Activated T-cell treated with anti-CD3 and anti-CD28 coated beads, Interleukin-2, amount 50 U/mL, for 72 hours (primary cell): ENCODE data around the gene CD63. TPM values are rescaled to one million over a fixed set of nuclear protein-coding genes. Genes with fewer than 3 reads are reported as not detected.

Experiments
- ATAC-seq, 2 donors: fragments of 150-1000 bp; cut with Tn5 transposase; replicated peaks in 1 of 2; 2 replicates each; pipeline ENCODE4 v1.10.0; 2021; ENCODE audit warnings: moderate library complexity in 2 of 2, mild to moderate bottlenecking in 1 of 2
- DNase-seq, 2 donors: peaks; one replicate each; pipeline ENCODE4 v3.0.0; 2021 to 2022; ENCODE audit warnings: mixed read lengths in 1 of 2
- H3K27ac Mint-ChIP-seq: one replicate; pipeline ENCODE4 v1.8.0; 2022; ENCODE audit warnings: mild to moderate bottlenecking, moderate library complexity, mixed read lengths
- H3K27me3 Mint-ChIP-seq: one replicate; pipeline ENCODE4 v1.8.0; 2022; ENCODE audit warnings: low read depth, mixed read lengths
- H3K36me3 Mint-ChIP-seq, 2 donors: one replicate each; pipeline ENCODE4 v1.8.0; 2022; ENCODE audit warnings: mixed read lengths in 2 of 2, mild to moderate bottlenecking in 1 of 2; ENCODE audit not compliant: insufficient read depth in 2 of 2
- H3K4me1 Mint-ChIP-seq: one replicate; pipeline ENCODE4 v1.8.0; 2022; ENCODE audit warnings: low read depth, mixed read lengths
- H3K4me3 Mint-ChIP-seq, 2 donors: one replicate each; pipeline ENCODE4 v1.8.0; 2022; ENCODE audit warnings: mild to moderate bottlenecking in 2 of 2, mixed read lengths in 2 of 2, moderate library complexity in 2 of 2
- H3K9me3 Mint-ChIP-seq, 2 donors: one replicate each; pipeline ENCODE4 v1.8.0; 2022; ENCODE audit warnings: mixed read lengths in 2 of 2
- total RNA-seq, 2 donors: library from RNA; stranded (reverse); gene quantifications; one replicate each; pipeline ENCODE4 v1.2.3, GENCODE V29; 2022

CD63 gene
- total RNA-seq, 2 donors from 2014 or later, result 122 to 154 TPM

DNA sequence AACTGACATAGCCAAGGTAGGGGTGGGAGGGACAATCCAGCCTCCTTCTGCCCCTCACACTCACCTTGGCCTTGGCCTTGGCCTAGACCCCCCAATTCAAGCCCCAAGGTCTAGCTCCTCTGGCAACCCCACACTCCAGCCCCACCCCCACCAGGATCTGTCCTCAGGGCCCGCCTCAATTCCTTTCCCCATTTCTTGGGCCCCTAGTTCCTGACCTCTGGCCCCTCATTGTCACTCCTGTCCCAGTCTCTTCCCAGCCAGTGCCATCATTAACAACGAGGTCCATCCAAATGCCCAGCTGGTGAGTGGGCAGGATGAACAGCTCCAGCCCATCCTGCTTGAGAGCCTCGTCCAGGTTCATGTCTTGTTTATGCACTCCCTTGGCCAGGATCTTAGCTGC is 7.3 kb upstream of the CD63 start:
- Mint-ChIP-seq H3K9me3 (no peaks in the 10 kb centered on the region), H3K4me1 (peaks cover 17% of the 10 kb centered on the region), H3K4me3 (no peak overlapping the region), H3K27me3 (no peaks in the 10 kb centered on the region), H3K36me3 (no peaks in the 10 kb centered on the region), H3K27ac (no peak overlapping the region)
- DNase-seq (no peak), ATAC-seq (no peak)

DNA sequence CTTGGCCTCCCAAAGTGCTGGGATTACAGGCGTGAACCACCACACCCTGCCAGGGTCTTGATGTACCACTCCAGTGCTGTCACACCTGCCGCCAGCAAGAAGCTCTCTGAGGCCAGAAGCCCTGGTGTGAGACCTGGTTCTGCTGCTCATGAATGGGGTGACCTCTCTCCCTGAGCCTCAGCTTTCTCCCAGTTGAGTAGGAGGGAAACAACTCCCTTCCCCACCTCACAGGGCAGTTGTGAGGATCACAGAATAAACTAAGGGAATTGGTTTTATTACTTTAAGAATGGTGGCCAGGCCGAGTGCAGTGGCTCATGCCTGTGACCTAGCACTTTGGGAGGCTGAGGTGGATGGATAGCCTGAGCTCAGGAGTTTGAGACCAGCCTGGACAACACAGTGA is 5.8 kb upstream of the CD63 start:
- H3K27ac Mint-ChIP-seq, result no peak overlapping the region
- no peak overlapping the region for H3K4me3 Mint-ChIP-seq
- H3K4me1 Mint-ChIP-seq, result peaks cover 29% of the 10 kb centered on the region
- H3K27me3 Mint-ChIP-seq, result no peaks in the 10 kb centered on the region
- no peaks in the 10 kb centered on the region for H3K36me3 Mint-ChIP-seq
- ATAC-seq (no peak), DNase-seq (no peak)
- H3K9me3 Mint-ChIP-seq, result no peaks in the 10 kb centered on the region

DNA sequence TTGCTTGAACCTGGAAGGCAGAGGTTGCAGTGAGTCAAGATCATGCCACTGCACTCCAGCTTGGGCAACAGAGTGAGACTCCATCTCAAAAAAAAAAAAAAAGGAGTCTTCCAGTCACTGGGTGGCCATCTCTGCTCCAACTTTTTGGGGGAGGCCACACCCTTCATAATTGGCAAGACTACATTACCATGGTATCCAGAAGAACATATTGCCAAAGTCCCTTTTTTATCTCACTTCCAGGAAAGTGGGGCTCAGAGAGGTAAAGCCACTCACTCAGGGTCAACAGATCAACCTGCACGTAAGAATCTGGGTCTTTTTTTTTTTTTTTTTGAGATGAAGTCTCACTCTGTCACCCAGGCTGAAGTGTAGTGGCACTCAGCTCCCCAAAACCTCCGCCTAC is 5.0 kb upstream of the CD63 start:
- ATAC-seq (no peak), DNase-seq (no peak)
- H3K4me3 Mint-ChIP-seq, result no peak overlapping the region
- peaks cover 33% of the 10 kb centered on the region for H3K4me1 Mint-ChIP-seq
- H3K27me3 Mint-ChIP-seq, result no peaks in the 10 kb centered on the region
- no peaks in the 10 kb centered on the region for H3K36me3 Mint-ChIP-seq
- H3K27ac Mint-ChIP-seq, result no peak overlapping the region
- H3K9me3 Mint-ChIP-seq, result no peaks in the 10 kb centered on the region

DNA sequence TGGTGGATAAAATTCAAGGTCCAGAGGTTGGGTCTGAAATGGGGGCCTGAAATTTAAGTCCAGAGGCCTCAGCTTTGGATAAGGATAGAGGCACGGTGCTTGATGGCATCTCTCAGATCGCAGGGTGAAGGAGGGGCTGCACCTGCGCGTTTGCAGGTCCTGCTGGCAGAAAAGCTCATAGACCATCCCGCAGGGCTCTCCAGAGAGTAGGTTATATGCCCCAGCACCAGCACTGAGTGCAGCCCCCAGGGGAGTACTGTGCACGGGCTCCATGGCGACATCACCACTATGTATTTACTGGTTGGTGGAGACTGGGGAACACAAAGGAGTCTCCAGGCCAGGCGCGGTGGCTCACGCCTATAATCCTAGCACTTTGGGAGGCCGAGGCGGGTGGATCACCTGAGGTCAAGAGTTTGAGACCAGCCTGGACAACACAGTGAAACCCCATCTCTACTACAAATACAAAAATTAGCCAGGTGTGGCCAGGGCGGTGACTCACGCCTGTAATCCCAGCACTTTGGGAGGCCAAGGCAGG is 4.3 kb upstream of the CD63 start:
- Mint-ChIP-seq H3K4me1 (peaks cover 29% of the 10 kb centered on the region), H3K4me3 (no peak overlapping the region), H3K27ac (no peak overlapping the region), H3K27me3 (no peaks in the 10 kb centered on the region), H3K9me3 (no peaks in the 10 kb centered on the region), H3K36me3 (no peaks in the 10 kb centered on the region)
- ATAC-seq (no peak), DNase-seq (no peak)

DNA sequence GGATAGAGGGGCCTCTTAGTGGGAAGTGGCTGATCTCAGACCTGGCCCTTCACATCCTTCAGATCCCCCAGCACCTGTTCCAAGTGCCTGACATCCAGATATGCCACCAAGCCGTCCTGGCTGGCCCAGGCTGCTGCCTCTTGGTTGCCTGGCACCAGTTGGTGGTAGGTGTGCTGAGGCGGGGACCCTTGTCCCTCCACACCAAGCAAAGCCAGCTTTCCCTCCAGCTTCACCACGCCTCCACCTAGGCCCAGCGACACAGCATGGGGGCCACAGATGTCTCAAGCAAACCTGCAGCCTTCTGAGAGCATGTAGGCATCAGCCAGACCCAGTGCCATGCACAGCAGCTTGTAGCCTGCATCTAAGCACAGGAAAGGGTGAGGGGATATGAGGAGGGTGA is 3.5 kb upstream of the CD63 start:
- ATAC-seq, result no peak
- Mint-ChIP-seq H3K4me3 (no peak overlapping the region), H3K4me1 (peaks cover 27% of the 10 kb centered on the region), H3K27me3 (no peaks in the 10 kb centered on the region), H3K27ac (no peak overlapping the region), H3K9me3 (no peaks in the 10 kb centered on the region), H3K36me3 (no peaks in the 10 kb centered on the region)
- no peak for DNase-seq

DNA sequence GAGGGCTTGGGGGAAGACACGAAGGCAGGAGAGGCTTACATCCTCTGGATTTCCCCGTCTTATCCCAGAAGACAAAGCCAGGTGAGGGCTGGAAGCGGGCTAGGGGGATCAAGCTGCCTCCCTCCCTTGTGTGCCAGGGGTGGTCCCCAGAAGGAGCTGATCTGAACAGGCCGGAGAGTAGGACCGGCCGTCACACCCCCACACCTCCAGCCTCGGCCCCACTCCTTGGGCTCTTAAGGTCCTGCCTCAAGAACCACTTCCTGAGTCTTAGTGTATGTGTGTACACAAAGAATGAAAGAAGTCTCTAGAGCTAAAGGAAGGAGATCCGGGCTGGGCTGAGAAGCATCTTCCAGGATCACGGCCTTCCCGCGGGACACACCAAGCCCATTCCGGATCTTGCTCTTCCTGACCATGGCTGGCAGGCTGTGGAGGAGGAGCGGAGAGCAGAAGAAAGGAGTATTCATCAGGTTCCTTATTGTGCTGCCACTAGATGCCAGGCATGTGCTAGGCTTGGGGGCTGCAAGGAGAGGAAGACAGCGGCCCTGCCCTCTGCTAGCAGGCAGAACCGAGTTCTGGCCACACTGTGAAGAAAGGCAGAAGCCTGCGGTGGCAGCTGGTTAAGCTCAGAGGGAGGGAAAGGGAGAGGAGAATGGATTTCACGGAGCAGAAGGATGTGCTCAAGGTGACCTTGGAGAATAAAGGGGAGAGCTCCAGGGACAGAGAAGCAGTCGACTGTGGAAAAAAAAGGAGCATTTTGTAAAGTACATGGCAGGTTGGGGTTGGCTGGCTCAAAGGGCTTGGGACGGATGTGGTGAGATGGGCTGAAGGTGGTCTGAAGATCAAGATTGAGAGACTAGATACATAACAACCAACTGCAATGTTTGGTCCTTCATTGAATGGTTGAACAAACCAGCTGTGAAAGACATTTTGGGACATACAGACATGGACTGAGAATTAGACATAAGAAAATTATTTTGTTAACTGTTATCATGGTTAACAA is 1.3 kb upstream of the CD63 start:
- no peaks in the 10 kb centered on the region for H3K9me3 Mint-ChIP-seq
- peaks cover 36% of the 10 kb centered on the region for H3K4me1 Mint-ChIP-seq
- peak; percentile 54 to 56 for ATAC-seq
- peak overlapping the region; percentile 86 to 88 for H3K4me3 Mint-ChIP-seq
- peaks cover 0 to 2% of the 10 kb centered on the region in 2 donors for H3K36me3 Mint-ChIP-seq
- DNase-seq, result peak in 1 of 2 donors; percentile 45
- H3K27ac Mint-ChIP-seq, result peak overlapping the region; percentile 91
- no peaks in the 10 kb centered on the region for H3K27me3 Mint-ChIP-seq

DNA sequence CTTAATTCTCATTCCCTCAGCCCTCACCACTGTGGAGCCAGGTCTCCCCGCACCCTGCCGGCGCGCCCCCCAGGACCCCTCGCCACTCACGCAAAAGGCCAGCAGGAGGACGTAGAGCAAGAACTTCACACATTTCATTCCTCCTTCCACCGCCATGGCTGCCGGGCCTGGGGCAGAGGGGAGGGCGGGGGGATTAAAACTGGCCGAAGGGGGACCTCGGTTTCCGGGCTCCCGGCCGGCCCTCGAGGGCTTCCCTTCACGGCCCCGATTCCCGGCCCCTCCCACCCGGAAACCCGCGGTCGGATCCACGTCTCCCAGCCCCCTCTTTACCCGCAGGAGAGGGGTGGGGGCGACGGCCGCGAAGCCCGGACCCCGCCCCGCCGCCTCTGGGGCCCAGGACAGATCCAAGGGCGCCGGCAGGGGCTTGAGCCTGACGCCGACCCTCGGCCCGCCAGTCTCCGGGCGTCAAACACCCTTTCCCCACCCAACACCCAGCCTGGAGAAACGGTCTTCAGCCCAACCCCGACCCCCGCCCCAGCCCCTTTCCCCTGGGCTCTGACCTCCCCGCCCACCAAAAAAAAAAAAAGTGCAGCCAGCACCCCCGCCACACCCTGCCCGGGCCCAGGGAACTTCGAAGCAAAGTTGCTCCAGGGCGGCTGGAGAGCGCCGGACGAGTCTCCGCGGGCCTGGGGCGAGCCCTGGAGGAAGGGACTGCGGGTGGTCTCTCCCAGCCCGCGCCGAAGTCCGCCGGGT is 447 bp downstream of the CD63 start:
- peaks cover 0 to 2% of the 10 kb centered on the region in 2 donors for H3K36me3 Mint-ChIP-seq
- H3K27ac Mint-ChIP-seq, result no peak overlapping the region
- no peaks in the 10 kb centered on the region for H3K9me3 Mint-ChIP-seq
- H3K4me1 Mint-ChIP-seq, result peaks cover 36% of the 10 kb centered on the region
- DNase-seq (no peak), ATAC-seq (peak in 1 of 2 donors; percentile 5)
- H3K27me3 Mint-ChIP-seq, result no peaks in the 10 kb centered on the region
- peak overlapping the region; percentile 68 to 88 for H3K4me3 Mint-ChIP-seq

DNA sequence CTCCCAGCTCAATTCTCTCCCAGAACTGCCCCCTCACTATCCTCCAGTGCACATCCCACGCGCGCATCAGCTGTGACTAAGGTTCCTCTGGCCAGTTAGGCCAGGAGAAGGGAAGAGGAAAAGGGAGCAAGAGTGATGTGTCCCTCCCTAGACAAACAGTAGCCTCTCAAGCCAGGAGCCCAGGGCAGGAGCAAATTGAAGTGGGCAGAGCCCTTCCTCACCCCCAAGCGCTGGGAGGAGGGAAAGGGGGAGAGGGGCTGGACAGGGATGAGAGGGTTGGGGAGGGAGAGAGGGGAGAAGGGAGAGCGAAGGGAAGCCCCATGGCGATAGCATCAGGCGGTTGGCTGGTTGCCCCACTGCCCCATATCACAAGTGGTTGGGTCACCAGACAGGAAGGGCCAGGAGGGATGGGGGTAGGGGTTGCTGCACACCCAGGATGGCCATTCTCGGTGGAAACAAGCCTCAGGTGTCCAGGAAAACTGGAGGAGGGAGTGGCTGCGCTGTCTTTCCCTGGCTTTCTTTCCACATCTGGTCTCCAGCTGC is 1.1 kb downstream of the CD63 start:
- Mint-ChIP-seq H3K36me3 (peaks cover 0 to 2% of the 10 kb centered on the region in 2 donors), H3K27ac (peak overlapping the region; percentile 13)

DNA sequence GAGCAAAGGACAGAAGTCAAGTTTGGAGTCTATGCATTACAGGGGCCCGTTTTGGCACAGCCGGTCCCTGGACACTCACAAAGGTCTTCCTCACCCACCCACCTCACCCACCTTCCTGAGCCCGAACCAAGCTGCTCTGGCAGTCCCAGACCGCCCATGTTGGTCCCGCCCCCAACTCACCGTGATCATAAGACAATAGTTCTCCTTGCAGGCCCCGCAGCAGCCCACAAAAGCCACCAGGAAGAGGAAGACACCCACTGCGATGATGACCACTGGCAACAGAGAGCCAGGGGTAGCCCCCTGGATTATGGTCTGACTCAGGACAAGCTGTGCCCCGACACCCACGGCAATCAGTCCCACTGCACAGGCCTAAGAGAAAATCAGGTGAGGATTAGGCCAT is 1.8 kb downstream of the CD63 start:
- peaks cover 0 to 2% of the 10 kb centered on the region in 2 donors for H3K36me3 Mint-ChIP-seq
- DNase-seq (no peak), ATAC-seq (no peak)
- H3K9me3 Mint-ChIP-seq, result no peaks in the 10 kb centered on the region
- H3K27me3 Mint-ChIP-seq, result no peaks in the 10 kb centered on the region
- peak overlapping the region; percentile 74 for H3K27ac Mint-ChIP-seq
- H3K4me3 Mint-ChIP-seq, result peak overlapping the region; percentile 68 to 88
- H3K4me1 Mint-ChIP-seq, result peaks cover 36% of the 10 kb centered on the region

More for the DNA sequence above, 1.1 kb downstream of the CD63 start:
- Mint-ChIP-seq H3K9me3 (no peaks in the 10 kb centered on the region), H3K4me1 (peaks cover 36% of the 10 kb centered on the region), H3K4me3 (peak overlapping the region; percentile 68 to 88), H3K27me3 (no peaks in the 10 kb centered on the region)
- ATAC-seq (no peak), DNase-seq (no peak)

DNA sequence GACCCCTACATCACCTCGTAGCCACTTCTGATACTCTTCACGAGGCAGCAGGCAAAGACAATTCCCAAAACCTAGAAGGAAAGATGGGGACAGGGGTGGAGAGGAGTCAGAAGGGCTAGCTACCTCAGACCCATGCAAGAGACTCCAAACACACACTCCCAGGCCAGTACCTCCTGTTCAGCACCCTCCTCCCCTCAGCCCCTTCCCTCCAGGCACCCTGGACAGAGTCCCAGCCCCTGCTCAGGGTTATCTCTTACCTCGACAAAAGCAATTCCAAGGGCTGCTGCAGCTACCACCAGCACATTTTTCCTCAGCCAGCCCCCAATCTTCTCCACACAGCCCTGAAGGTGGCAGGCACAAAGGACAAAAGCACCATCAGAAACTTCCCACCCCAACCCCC is 3.3 kb downstream of the CD63 start:
- Mint-ChIP-seq H3K4me1 (peaks cover 33% of the 10 kb centered on the region), H3K9me3 (no peaks in the 10 kb centered on the region), H3K27ac (no peak overlapping the region), H3K36me3 (peaks cover 0 to 2% of the 10 kb centered on the region in 2 donors), H3K27me3 (no peaks in the 10 kb centered on the region), H3K4me3 (no peak overlapping the region)
- DNase-seq, result no peak
- ATAC-seq, result no peak

DNA sequence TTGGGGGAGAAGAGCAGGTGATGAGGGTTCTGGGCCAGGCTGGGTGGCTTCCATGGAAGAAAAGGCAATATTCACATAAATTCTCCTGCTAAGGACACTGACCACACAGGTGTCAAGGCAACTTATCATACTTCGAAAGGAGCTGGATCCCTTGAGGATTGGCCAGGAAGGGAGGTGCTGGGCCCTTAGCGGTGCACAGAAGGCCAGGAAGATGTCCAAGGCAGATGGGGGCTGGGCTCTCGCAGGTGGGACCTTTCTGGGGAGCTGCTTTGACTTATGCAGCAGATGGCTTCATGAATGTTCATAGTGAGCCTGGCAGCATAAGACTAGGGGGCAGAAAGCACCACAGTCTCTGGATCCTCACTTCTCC is 3.9 kb downstream of the CD63 start:
- Mint-ChIP-seq H3K9me3 (no peaks in the 10 kb centered on the region), H3K27me3 (no peaks in the 10 kb centered on the region), H3K36me3 (peaks cover 0 to 2% of the 10 kb centered on the region in 2 donors), H3K27ac (peak overlapping the region; percentile 27), H3K4me3 (no peak overlapping the region), H3K4me1 (peaks cover 26% of the 10 kb centered on the region)
- ATAC-seq (no peak), DNase-seq (no peak)

DNA sequence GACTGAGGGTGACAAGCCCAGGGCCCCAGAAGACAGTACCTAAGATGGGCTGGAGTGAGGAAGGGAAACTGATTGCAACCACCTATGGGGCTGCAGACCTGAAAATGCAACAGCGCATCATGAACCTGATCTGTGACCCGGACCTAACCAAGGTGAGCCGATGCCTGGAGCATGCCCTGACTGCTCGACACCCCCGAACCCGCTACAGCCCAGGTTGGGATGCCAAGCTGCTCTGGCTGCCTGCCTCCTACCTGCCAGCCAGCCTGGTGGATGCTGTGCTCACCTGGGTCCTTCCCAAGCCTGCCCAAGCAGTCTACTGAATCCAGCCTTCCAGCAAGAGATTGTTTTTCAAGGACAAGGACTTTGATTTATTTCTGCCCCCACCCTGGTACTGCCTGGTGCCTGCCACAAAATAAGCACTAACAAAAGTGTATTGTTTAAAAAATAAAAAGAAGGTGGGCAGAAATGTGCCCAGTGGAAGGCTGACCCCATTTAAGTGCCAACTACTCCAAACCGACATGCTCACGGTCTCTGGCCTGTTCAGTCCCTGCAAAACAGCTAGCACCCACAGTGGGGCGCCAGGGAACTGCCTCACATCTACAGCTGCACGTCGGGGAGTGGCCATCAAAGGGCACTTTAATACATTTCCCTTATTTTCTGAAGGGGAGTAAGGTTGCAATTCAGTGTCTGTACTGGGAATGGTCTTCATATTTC is 4.4 kb downstream of the CD63 start:
- H3K4me3 Mint-ChIP-seq, result no peak overlapping the region
- no peaks in the 10 kb centered on the region for H3K9me3 Mint-ChIP-seq
- H3K27me3 Mint-ChIP-seq, result no peaks in the 10 kb centered on the region
- peak; percentile 73 to 74 for DNase-seq
- ATAC-seq, result peak; percentile 27 to 30
- peaks cover 21% of the 10 kb centered on the region for H3K4me1 Mint-ChIP-seq
- peak overlapping the region; percentile 27 for H3K27ac Mint-ChIP-seq
- H3K36me3 Mint-ChIP-seq, result peaks cover 0 to 2% of the 10 kb centered on the region in 2 donors
